ENCODE results near the gene OTOS.
A peak's percentile ranks its signal among the peaks of the same experiment; 100 is the strongest.

The OTOS gene

DNA sequence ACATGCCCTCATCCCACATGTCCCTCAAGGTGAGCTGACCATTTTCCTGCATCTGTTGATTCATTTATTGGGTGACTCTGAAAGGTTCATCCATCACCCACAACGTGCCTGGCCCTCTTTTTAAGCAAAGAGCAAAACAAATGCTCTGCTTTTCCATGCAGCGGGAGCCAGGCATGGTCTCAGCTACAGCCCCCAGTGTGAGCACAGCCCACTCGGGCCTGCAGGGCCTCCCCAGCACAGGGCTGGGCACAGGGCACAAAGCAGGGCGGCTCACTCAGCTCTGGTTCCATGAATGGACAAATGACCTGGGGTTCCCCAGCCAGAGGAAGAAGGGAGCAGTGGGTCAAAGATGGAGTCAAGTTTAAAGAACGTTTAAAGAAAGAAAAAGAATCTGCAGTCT lies 24.1 kb upstream of the OTOS start:
- WGBS (ENCODE audit: extremely low coverage, insufficient coverage, insufficient read length), result no CpG with 5 or more reads among the region's 5 CpGs

DNA sequence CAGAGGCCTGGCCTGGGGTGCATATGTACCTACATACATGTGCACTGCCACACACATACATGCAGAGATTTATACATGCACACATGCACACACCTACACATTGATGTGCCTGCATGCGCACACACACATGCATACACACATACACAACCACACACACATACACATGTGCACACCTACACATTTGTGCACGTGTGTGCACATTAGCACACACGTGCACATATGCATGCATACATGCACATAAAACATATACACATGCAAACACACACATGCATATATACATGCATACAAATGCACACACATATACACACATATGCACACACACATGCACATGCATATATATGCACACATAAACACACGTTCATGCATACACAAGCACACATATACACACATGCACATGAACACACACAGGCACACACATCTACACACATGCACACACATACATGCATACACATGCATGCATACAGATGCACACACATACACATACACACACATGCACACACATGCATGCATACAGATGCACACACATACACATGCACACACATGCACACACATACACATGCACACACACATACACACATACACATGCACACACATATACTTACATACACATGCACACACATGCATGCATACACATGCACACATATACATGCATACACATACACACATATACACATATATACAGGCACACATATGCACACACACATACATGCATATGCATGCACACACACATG lies 23.6 kb upstream of the OTOS start:
- no peak overlapping the region for H2AK5ac ChIP-seq (ENCODE audit: low read length)
- H2BK120ac ChIP-seq (ENCODE audit: insufficient read depth, low read length, poor library complexity), result no peak overlapping the region
- H3K27ac ChIP-seq (ENCODE audit: low read depth, low read length), result no peak overlapping the region
- H4K91ac ChIP-seq (ENCODE audit: low read depth, low read length), result no peak overlapping the region
- no peak overlapping the region for H3K14ac ChIP-seq (ENCODE audit: low read length)
- no peaks in the 10 kb centered on the region for H3K79me1 ChIP-seq (ENCODE audit: low read length)
- no CpG with 5 or more reads among the region's 4 CpGs for WGBS (ENCODE audit: extremely low coverage, insufficient coverage, insufficient read length)
- no peaks in the 10 kb centered on the region for H3K79me2 ChIP-seq (ENCODE audit: control insufficient read depth, insufficient read depth, low read length, poor library complexity)
- H3K9ac ChIP-seq (ENCODE audit: low read length), result no peak overlapping the region
- H3K4me2 ChIP-seq (ENCODE audit: low read length), result no peak overlapping the region
- no peak overlapping the region for H2BK5ac ChIP-seq (ENCODE audit: low read depth, low read length, poor library complexity)
- no peaks in the 10 kb centered on the region for H3K27me3 ChIP-seq (ENCODE audit: insufficient read depth, low read length)
- H3K18ac ChIP-seq (ENCODE audit: low read length), result no peak overlapping the region
- no peak for DNase-seq
- H3K9me3 ChIP-seq (ENCODE audit: insufficient read depth, low read depth, low read length), result peaks cover 25% of the 10 kb centered on the region
- no peaks in the 10 kb centered on the region for H3K4me1 ChIP-seq (ENCODE audit: control insufficient read depth in 1 of 2, insufficient read depth in 2 of 2, low read length in 2 of 2)
- H2AFZ ChIP-seq (ENCODE audit: insufficient read depth, low read length, poor library complexity), result no peak overlapping the region
- no peak overlapping the region for H4K12ac ChIP-seq (ENCODE audit: low read depth, low read length)
- H3K4me3 ChIP-seq (ENCODE audit: low read depth, low read length), result peak overlapping the region; percentile 37
- H2BK12ac ChIP-seq (ENCODE audit: low read length), result no peak overlapping the region
- H3K23ac ChIP-seq (ENCODE audit: low read length), result peak overlapping the region; percentile 33
- H3K4ac ChIP-seq (ENCODE audit: low read depth, low read length), result no peak overlapping the region
- no peaks in the 10 kb centered on the region for H3K36me3 ChIP-seq (ENCODE audit: control insufficient read depth in 1 of 2, insufficient read depth in 2 of 2, low read length in 2 of 2)
- H4K8ac ChIP-seq (ENCODE audit: low read depth, low read length), result no peak overlapping the region

More for the DNA sequence above, 24.1 kb upstream of the OTOS start:
- no peak for DNase-seq
- H2AFZ ChIP-seq (ENCODE audit: insufficient read depth, low read length, poor library complexity), result no peak overlapping the region
- H3K9ac ChIP-seq (ENCODE audit: low read length), result no peak overlapping the region
- no peak overlapping the region for H3K27ac ChIP-seq (ENCODE audit: low read depth, low read length)
- no peaks in the 10 kb centered on the region for H3K27me3 ChIP-seq (ENCODE audit: insufficient read depth, low read length)
- H2AK5ac ChIP-seq (ENCODE audit: low read length), result no peak overlapping the region
- H3K9me3 ChIP-seq (ENCODE audit: insufficient read depth, low read depth, low read length), result peaks cover 27% of the 10 kb centered on the region
- no peak overlapping the region for H3K4me3 ChIP-seq (ENCODE audit: low read depth, low read length)
- H2BK120ac ChIP-seq (ENCODE audit: insufficient read depth, low read length, poor library complexity), result no peak overlapping the region
- no peak overlapping the region for H4K91ac ChIP-seq (ENCODE audit: low read depth, low read length)
- H3K79me1 ChIP-seq (ENCODE audit: low read length), result no peaks in the 10 kb centered on the region
- no peak overlapping the region for H3K4ac ChIP-seq (ENCODE audit: low read depth, low read length)
- H3K14ac ChIP-seq (ENCODE audit: low read length), result no peak overlapping the region
- H3K4me2 ChIP-seq (ENCODE audit: low read length), result no peak overlapping the region
- no peak overlapping the region for H3K18ac ChIP-seq (ENCODE audit: low read length)
- H3K4me1 ChIP-seq (ENCODE audit: control insufficient read depth in 1 of 2, insufficient read depth in 2 of 2, low read length in 2 of 2), result no peaks in the 10 kb centered on the region
- no peak overlapping the region for H4K12ac ChIP-seq (ENCODE audit: low read depth, low read length)
- no peaks in the 10 kb centered on the region for H3K79me2 ChIP-seq (ENCODE audit: control insufficient read depth, insufficient read depth, low read length, poor library complexity)
- no peak overlapping the region for H2BK12ac ChIP-seq (ENCODE audit: low read length)
- peak overlapping the region; percentile 33 for H3K23ac ChIP-seq (ENCODE audit: low read length)
- no peak overlapping the region for H4K8ac ChIP-seq (ENCODE audit: low read depth, low read length)
- H2BK5ac ChIP-seq (ENCODE audit: low read depth, low read length, poor library complexity), result no peak overlapping the region
- H3K36me3 ChIP-seq (ENCODE audit: control insufficient read depth in 1 of 2, insufficient read depth in 2 of 2, low read length in 2 of 2), result no peaks in the 10 kb centered on the region

DNA sequence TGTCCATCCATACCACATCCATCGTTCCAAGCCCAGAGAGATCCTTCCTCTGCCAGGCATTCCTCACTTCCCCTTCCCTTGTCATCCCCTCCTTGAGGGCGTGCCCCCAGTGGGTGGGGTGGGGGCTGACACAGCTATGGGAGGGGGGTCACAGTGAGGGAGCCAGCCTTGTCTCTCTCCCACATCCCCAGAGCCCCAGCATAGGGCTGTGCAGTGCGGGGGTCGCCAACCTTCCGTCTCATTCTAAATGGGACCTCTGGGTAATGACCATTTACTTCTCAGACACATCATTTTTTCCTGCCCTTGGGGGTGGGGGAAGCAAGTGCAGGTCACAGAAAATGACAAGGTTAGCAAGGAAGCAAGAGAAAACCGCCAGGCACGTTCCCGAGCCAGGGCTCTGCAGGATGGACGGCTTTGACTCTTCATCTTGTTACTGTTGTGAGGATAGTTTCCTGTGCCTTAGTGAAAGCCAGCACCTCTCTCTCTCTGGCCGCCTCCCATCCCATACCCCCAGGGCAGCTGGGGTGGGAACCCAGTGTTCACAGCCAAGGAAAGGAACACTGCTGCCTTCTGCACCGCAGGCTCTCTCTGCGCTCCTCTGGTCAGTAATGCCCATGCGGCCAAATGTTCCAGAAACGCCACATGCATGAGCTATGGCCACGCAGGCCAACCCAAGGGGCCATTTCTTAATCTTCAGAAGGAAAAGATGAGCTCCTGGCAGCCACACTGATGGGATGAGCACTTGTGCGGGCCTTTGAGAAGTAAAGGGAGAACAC lies 22.7 kb upstream of the OTOS start:
- no peak overlapping the region for H4K91ac ChIP-seq (ENCODE audit: low read depth, low read length)
- no peak overlapping the region for H3K14ac ChIP-seq (ENCODE audit: low read length)
- H3K18ac ChIP-seq (ENCODE audit: low read length), result no peak overlapping the region
- peaks cover 25% of the 10 kb centered on the region for H3K9me3 ChIP-seq (ENCODE audit: insufficient read depth, low read depth, low read length)
- H3K79me2 ChIP-seq (ENCODE audit: control insufficient read depth, insufficient read depth, low read length, poor library complexity), result no peaks in the 10 kb centered on the region
- H2BK12ac ChIP-seq (ENCODE audit: low read length), result no peak overlapping the region
- no peaks in the 10 kb centered on the region for H3K27me3 ChIP-seq (ENCODE audit: insufficient read depth, low read length)
- H2AK5ac ChIP-seq (ENCODE audit: low read length), result no peak overlapping the region
- H3K79me1 ChIP-seq (ENCODE audit: low read length), result no peaks in the 10 kb centered on the region
- H3K23ac ChIP-seq (ENCODE audit: low read length), result no peak overlapping the region
- no peak for DNase-seq
- no peak overlapping the region for H3K4me2 ChIP-seq (ENCODE audit: low read length)
- peak overlapping the region; percentile 27 for H3K4me3 ChIP-seq (ENCODE audit: low read depth, low read length)
- no peaks in the 10 kb centered on the region for H3K4me1 ChIP-seq (ENCODE audit: control insufficient read depth in 1 of 2, insufficient read depth in 2 of 2, low read length in 2 of 2)
- no peak overlapping the region for H3K9ac ChIP-seq (ENCODE audit: low read length)
- H3K36me3 ChIP-seq (ENCODE audit: control insufficient read depth in 1 of 2, insufficient read depth in 2 of 2, low read length in 2 of 2), result no peaks in the 10 kb centered on the region
- no CpG with 5 or more reads among the region's 16 CpGs for WGBS (ENCODE audit: extremely low coverage, insufficient coverage, insufficient read length)
- H3K27ac ChIP-seq (ENCODE audit: low read depth, low read length), result no peak overlapping the region
- no peak overlapping the region for H2BK120ac ChIP-seq (ENCODE audit: insufficient read depth, low read length, poor library complexity)
- H2BK5ac ChIP-seq (ENCODE audit: low read depth, low read length, poor library complexity), result no peak overlapping the region
- no peak overlapping the region for H4K12ac ChIP-seq (ENCODE audit: low read depth, low read length)
- H2AFZ ChIP-seq (ENCODE audit: insufficient read depth, low read length, poor library complexity), result no peak overlapping the region
- H3K4ac ChIP-seq (ENCODE audit: low read depth, low read length), result no peak overlapping the region
- H4K8ac ChIP-seq (ENCODE audit: low read depth, low read length), result no peak overlapping the region

DNA sequence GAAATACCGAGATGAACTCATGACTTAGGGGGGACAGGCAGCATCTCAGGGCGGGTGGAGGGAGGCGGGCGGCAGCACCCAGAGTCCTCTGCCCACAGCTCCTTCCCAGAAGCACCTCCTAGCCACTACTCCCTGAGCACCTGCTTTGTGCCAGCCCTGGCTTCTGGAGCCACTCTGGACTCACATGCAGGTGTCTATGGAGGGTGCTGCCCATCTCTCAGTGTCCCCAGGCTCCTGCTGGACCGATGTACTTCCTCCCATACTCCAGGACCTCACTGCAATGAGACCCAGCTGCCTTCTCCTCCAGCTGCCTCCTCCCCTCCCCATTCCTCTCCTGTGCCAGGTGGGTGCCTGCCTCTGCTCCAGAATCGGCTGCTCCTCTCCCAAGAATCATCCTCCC lies 22.1 kb upstream of the OTOS start:
- no peak overlapping the region for H3K14ac ChIP-seq (ENCODE audit: low read length)
- no peak overlapping the region for H3K18ac ChIP-seq (ENCODE audit: low read length)
- no peak for DNase-seq
- peak overlapping the region; percentile 27 for H3K4me3 ChIP-seq (ENCODE audit: low read depth, low read length)
- no peak overlapping the region for H3K27ac ChIP-seq (ENCODE audit: low read depth, low read length)
- no peak overlapping the region for H2AFZ ChIP-seq (ENCODE audit: insufficient read depth, low read length, poor library complexity)
- H3K9ac ChIP-seq (ENCODE audit: low read length), result no peak overlapping the region
- no peak overlapping the region for H3K4ac ChIP-seq (ENCODE audit: low read depth, low read length)
- no peak overlapping the region for H3K4me2 ChIP-seq (ENCODE audit: low read length)
- no peak overlapping the region for H2BK120ac ChIP-seq (ENCODE audit: insufficient read depth, low read length, poor library complexity)
- H3K9me3 ChIP-seq (ENCODE audit: insufficient read depth, low read depth, low read length), result peaks cover 22% of the 10 kb centered on the region
- H3K27me3 ChIP-seq (ENCODE audit: insufficient read depth, low read length), result no peaks in the 10 kb centered on the region
- H4K12ac ChIP-seq (ENCODE audit: low read depth, low read length), result no peak overlapping the region
- H3K79me1 ChIP-seq (ENCODE audit: low read length), result no peaks in the 10 kb centered on the region
- H3K23ac ChIP-seq (ENCODE audit: low read length), result peak overlapping the region; percentile 29
- H2AK5ac ChIP-seq (ENCODE audit: low read length), result no peak overlapping the region
- no CpG with 5 or more reads among the region's 6 CpGs for WGBS (ENCODE audit: extremely low coverage, insufficient coverage, insufficient read length)
- H3K4me1 ChIP-seq (ENCODE audit: control insufficient read depth in 1 of 2, insufficient read depth in 2 of 2, low read length in 2 of 2), result no peaks in the 10 kb centered on the region
- no peaks in the 10 kb centered on the region for H3K36me3 ChIP-seq (ENCODE audit: control insufficient read depth in 1 of 2, insufficient read depth in 2 of 2, low read length in 2 of 2)
- H4K91ac ChIP-seq (ENCODE audit: low read depth, low read length), result no peak overlapping the region
- H3K79me2 ChIP-seq (ENCODE audit: control insufficient read depth, insufficient read depth, low read length, poor library complexity), result no peaks in the 10 kb centered on the region
- no peak overlapping the region for H2BK12ac ChIP-seq (ENCODE audit: low read length)
- H2BK5ac ChIP-seq (ENCODE audit: low read depth, low read length, poor library complexity), result no peak overlapping the region
- H4K8ac ChIP-seq (ENCODE audit: low read depth, low read length), result no peak overlapping the region

All from trophoblast cell (in vitro differentiated cells and primary cell).